ENCODE data around the gene LPP. TPM values are rescaled to one million over a fixed set of nuclear protein-coding genes. Genes with fewer than 3 reads are reported as not detected.
A peak's percentile ranks its signal among the peaks of the same experiment; 100 is the strongest.

The LPP gene
- total RNA-seq, 2 donors from 2014 or later = 1,568 to 1,607 TPM

DNA sequence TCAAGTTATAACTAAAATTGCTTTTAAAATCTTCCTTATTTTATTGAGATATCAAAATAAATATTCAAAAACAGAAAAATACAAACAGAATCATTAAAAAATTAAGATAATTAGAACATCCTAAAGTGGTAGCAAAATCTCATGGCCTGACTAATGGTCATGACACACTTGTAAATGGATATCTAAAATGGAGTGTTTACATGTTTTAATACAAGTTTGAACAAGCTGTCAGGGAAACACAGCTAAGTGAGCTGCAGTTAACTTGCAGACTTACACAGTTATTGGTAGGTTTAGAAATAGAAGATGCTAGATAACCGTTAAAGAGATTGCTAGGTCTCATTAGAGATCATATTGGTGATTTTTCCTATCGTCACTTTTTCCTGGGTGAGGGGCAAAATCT is 242.3 kb downstream of the LPP start:
- H3K36me3 ChIP-seq = no peaks in the 10 kb centered on the region

GRCh38 chr3:188396900-188397299 is 242.9 kb downstream of the LPP start:
- peak overlapping the region in 1 of 2 donors; percentile 31 for H3K27ac ChIP-seq
- no peaks in the 10 kb centered on the region for H3K36me3 ChIP-seq
- peaks cover 48 to 88% of the 10 kb centered on the region in 2 donors for H3K4me1 ChIP-seq (ENCODE audit: control insufficient read depth in 1 of 2, low read depth in 2 of 2)
- ATAC-seq (ENCODE audit: insufficient number of reproducible peaks, low FRiP score, low read depth) (no peak), DNase-seq (ENCODE audit: low spot score) (no peak)
- no peaks in the 10 kb centered on the region for H3K27me3 ChIP-seq (replicated peaks; ENCODE audit: insufficient read depth)
- peak overlapping the region; percentile 50 for H3K4me3 ChIP-seq
- H3K9me3 ChIP-seq = no peaks in the 10 kb centered on the region
- TF ChIP-seq CTCF (IDR thresholded peaks at IDR 0.05) = no peak

More for the DNA sequence above, 242.3 kb downstream of the LPP start:
- DNase-seq (ENCODE audit: low spot score) (no peak), ATAC-seq (ENCODE audit: insufficient number of reproducible peaks, low FRiP score, low read depth) (no peak)
- H3K9me3 ChIP-seq = no peaks in the 10 kb centered on the region
- no peak for TF ChIP-seq CTCF (IDR thresholded peaks at IDR 0.05)
- peaks cover 49 to 88% of the 10 kb centered on the region in 2 donors for H3K4me1 ChIP-seq (ENCODE audit: control insufficient read depth in 1 of 2, low read depth in 2 of 2)
- no peak overlapping the region for H3K27ac ChIP-seq
- no peak overlapping the region for H3K4me3 ChIP-seq
- H3K27me3 ChIP-seq (replicated peaks; ENCODE audit: insufficient read depth) = no peaks in the 10 kb centered on the region

DNA sequence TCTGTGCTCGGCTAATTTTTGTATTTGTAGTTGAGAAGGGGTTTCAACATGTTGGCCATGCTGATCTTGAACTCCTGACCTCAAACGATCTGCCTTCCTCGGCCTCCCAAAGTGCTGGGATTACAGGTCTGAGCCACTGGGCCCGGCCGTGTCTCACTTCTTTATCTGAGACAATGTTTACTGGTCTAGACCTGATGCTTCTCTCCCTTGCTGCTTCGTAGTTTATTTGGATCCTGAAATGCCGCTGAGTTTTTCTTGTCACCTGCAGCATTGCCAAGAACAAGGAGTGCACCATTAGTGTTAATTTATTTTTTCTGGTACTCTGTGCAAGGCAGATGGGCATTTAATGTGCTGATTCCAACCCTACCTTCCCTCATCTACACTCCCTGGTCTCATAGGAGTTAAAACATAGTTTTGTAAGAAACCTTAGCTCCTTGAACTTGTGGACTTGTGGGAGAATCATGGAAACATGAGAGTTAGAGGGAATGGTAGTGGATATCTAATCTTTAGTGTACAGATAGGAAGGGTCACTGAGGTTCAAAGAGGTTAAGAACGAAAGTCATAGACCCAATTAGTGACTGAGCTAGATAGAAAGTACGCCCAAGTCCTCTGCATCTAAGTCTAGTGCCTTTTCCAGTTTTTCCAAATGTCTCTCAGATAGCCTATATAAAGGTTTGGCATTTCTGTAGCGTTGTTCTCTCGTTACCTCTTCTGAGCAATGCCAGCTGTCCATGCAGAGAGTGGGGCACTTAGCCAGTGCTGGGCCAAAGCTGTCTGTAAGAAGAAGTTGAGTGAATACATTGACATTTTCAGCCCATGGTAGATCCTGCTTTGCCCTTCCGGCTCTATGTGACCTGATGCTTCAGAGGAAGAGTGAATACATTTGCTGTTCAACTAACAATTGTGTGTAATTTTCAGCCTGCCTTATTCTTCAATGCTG is 244.1 kb downstream of the LPP start:
- no peak for TF ChIP-seq CTCF (IDR thresholded peaks at IDR 0.05)
- ATAC-seq (ENCODE audit: insufficient number of reproducible peaks, low FRiP score, low read depth) = no peak
- peaks cover 53 to 77% of the 10 kb centered on the region in 2 donors for H3K4me1 ChIP-seq (ENCODE audit: control insufficient read depth in 1 of 2, low read depth in 2 of 2)
- H3K27ac ChIP-seq = peak overlapping the region in 1 of 2 donors; percentile 31
- no peaks in the 10 kb centered on the region for H3K9me3 ChIP-seq
- no peak for DNase-seq (ENCODE audit: low spot score)
- H3K27me3 ChIP-seq (replicated peaks; ENCODE audit: insufficient read depth) = no peaks in the 10 kb centered on the region
- H3K4me3 ChIP-seq = peak overlapping the region; percentile 50
- H3K36me3 ChIP-seq = no peaks in the 10 kb centered on the region

DNA sequence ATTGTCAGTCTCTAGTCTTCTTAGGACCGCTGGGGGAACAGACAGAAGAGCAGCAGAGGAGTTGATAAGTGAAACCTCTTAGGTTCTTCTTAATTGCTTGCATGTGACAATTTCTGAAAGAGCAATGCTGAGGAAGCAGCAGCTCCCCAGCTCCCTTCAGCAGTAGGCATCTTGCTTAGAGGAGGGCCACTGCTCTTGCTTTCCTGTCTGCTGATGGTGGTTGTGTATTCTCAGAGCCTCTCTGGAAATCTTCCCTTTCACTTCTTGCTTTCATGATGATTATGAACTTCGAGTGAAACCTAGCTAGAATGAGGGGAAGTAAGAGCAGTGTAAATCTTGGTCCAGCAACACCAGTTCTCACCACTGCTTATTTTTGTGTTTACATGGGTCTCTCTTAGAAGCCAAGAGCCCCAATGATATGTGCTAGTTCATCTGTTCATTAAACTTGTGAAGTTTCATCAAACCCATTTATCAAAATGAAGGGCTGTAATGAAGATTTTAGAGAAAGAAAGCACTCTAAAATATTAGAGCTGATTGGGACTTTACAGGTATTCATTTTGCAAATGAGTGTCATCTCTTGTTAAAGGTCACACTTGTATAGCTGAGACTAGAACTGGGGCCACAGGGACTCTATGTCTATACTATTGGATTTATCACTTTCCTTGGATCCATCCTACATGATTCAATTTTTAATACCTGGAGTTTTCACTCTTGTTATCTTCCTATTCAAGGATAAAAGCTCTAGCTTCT is 246.7 kb downstream of the LPP start:
- no peak for DNase-seq (ENCODE audit: low spot score)
- H3K4me3 ChIP-seq = no peak overlapping the region
- no peaks in the 10 kb centered on the region for H3K27me3 ChIP-seq (replicated peaks; ENCODE audit: insufficient read depth)
- H3K36me3 ChIP-seq = no peaks in the 10 kb centered on the region
- H3K9me3 ChIP-seq = no peaks in the 10 kb centered on the region
- ATAC-seq (ENCODE audit: insufficient number of reproducible peaks, low FRiP score, low read depth) = no peak
- no peak overlapping the region for H3K27ac ChIP-seq
- peaks cover 45 to 75% of the 10 kb centered on the region in 2 donors for H3K4me1 ChIP-seq (ENCODE audit: control insufficient read depth in 1 of 2, low read depth in 2 of 2)
- TF ChIP-seq CTCF (IDR thresholded peaks at IDR 0.05) = no peak
